Ovary (tissue), 3 donors: ENCODE measurements around the gene PCF11.

ENCODE experiments used
- EP300 ChIP-seq: sonication (generic); formaldehyde crosslinking; IDR thresholded peaks from one replicate; pipeline ENCODE4 v1.6.1; 2017; ENCODE audit warnings: antibody characterized with exemption
- POLR2A ChIP-seq: fragments of 450-650 bp; IDR thresholded peaks from one replicate; pipeline ENCODE4 v1.6.1; 2017; ENCODE audit warnings: antibody characterized with exemption, mild to moderate bottlenecking, moderate library complexity
- TF ChIP-seq, protein P1 (sequence below), 3 donors: fragments of 450-650 bp in 2 of 3; fragments of 200-600 bp in 1 of 3; IDR thresholded peaks; one replicate each; pipeline versions ENCODE4 v1.5.1 to v1.8.0; 2016 to 2022; ENCODE audit warnings: antibody characterized with exemption in 3 of 3, mild to moderate bottlenecking in 1 of 3
- donor health status: DM: no; HTN: no; CAD: no.

GRCh38 chr11:83115551-83115950 is 41.4 kb upstream of the PCF11 start:
- TF ChIP-seq, protein P1, sequence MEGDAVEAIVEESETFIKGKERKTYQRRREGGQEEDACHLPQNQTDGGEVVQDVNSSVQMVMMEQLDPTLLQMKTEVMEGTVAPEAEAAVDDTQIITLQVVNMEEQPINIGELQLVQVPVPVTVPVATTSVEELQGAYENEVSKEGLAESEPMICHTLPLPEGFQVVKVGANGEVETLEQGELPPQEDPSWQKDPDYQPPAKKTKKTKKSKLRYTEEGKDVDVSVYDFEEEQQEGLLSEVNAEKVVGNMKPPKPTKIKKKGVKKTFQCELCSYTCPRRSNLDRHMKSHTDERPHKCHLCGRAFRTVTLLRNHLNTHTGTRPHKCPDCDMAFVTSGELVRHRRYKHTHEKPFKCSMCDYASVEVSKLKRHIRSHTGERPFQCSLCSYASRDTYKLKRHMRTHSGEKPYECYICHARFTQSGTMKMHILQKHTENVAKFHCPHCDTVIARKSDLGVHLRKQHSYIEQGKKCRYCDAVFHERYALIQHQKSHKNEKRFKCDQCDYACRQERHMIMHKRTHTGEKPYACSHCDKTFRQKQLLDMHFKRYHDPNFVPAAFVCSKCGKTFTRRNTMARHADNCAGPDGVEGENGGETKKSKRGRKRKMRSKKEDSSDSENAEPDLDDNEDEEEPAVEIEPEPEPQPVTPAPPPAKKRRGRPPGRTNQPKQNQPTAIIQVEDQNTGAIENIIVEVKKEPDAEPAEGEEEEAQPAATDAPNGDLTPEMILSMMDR (IDR thresholded peaks at IDR 0.05): no peak
- TF ChIP-seq POLR2A (no peak), EP300 (no peak)
